ENCODE data around the gene BCOR.

DNA sequence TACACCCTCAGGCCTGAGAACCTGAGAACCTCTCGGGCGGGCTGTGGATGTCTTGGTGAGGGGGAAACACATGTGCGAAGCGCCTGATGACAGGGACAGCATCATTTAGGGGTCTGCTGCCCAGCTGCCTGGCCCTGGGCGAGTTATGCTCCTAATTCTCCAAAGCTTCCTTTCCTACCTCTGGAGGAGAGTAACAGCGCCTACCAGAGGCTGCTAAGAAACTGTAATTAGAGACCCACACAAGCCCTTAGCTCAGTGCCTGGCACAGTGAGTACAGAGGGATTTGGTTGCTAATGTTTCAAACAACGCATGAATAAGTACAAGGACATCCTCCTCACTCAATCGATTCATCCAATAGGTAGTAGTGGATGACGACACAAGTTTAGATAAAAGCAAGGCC lies 40.4 kb downstream of the BCOR start:
- TF ChIP-seq SPI1 (IDR thresholded peaks at IDR 0.05; ENCODE audit: low read depth, low read length), result no peak
- TF ChIP-seq TAF1 (IDR thresholded peaks at IDR 0.05; ENCODE audit: low read depth, low read length), result no peak
- no peak for TF ChIP-seq POLR2AphosphoS5 (IDR thresholded peaks at IDR 0.05; ENCODE audit: low read depth, low read length)
- TF ChIP-seq POLR2A (IDR thresholded peaks at IDR 0.05; ENCODE audit: low read depth, low read length), result no peak

Data from GM12891 (cell line).